22Rv1 (cell line): ENCODE data around the gene NRIP3.

Experiments used
- CTCF ChIP-seq: fragments of 450-650 bp; IDR thresholded peaks from 2 replicates; pipeline ENCODE4 v1.5.1; 2017; ENCODE audit warnings: mild to moderate bottlenecking
- ZFX ChIP-seq: fragments of 450-650 bp; IDR thresholded peaks from 2 replicates; pipeline ENCODE4 v1.6.1; 2017; ENCODE audit warnings: antibody characterized with exemption, borderline replicate concordance

- TF ChIP-seq CTCF (0 out of 2 replicates have a peak, but pooled peaks have one; percentile 3), ZFX (no peak)
Measured at GRCh38 chr11:8964324-8965320, 39.2 kb downstream of the NRIP3 start, which contains the start of gene TMEM9B.
